ENCODE results near the gene CNTN1.

- TF ChIP-seq CTCF (IDR thresholded peaks at IDR 0.05) (no peak), POLR2A (IDR thresholded peaks at IDR 0.05) (no peak)
These were observed 375.9 kb downstream of the CNTN1 start for GRCh38 chr12:41067941-41068645.
